GM19395 (cell line): ENCODE measurements around the gene TMEM208.

Source experiments
- ATAC-seq: cut with Tn5 transposase; IDR thresholded peaks from one replicate; pipeline ENCODE4 v1.9.1; 2021; ENCODE audit warnings: mild to moderate bottlenecking, moderate library complexity; ENCODE audit not compliant: unreplicated experiment

The TMEM208 gene

GRCh38 chr16:67226804-67227566, at the start of gene TMEM208:
TSS of gene TMEM208 (plus strand) at chr16:67227130. CDS start at chr16:67227219, 89 bp downstream.
- ATAC-seq = peak; percentile 89

GRCh38 chr16:67177743-67178699, 48.9 kb upstream of the TMEM208 start:
- no peak for ATAC-seq

- ATAC-seq = no peak
Observed at GRCh38 chr16:67179421-67180080, 47.4 kb upstream of the TMEM208 start.

DNA sequence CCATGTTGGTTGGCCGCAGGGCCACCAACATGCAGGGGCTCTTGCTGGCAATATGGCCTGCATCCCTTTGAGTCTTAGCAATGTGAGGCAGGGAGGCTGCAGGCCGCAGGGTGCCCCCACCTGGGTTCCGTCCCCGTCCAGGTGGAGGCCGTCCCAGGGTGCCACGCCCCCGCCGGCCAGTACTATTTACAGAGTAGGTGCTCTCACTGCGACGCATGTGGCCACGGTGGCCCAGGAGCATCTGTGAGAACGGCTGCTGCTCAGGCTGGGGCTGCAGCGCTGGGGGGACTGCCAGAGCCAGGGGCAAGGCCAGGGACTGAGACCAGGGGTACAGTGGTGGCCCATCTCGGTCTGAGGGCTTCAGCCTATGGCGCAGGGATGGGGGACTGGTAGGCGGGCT, 46.8 kb upstream of the TMEM208 start:
- no peak for ATAC-seq

DNA sequence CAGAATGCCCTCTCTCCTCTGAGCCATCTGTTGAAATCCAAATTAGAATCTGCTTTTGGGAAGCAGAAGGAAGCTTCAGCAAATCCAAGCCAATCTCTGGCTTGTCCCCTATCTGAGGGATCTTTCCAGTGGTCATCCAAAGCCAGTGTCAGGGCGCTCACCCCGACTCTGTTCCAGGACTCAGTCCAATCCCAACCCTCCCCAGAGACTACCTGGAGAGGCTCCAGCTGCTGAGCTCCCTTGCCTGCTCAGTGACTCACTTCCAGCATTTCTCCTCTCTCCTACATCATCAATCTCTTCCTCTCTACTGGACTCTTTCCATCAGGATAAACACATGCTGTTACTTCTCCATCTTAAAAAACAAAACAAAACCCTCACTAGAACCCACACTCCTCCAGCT, 45.6 kb upstream of the TMEM208 start:
- ATAC-seq = no peak

DNA sequence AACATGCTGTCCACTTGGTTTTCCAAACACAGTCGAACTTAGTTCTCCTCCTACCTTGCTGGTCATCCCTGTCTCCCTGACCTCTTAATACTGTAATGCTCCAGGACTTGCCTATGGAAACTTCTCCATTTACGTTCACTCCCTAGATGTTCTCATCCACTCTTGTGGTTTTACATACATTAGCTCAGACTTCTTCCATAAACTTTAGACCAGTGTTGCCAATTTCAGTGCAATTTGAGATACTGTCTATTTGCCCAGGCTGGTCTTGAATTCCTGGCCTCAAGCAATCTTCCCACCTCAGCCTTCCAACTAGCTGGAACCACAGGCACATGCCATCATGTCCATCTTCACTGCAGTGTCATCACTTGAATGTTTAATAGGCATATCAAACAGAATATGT, 44.6 kb upstream of the TMEM208 start:
- no peak for ATAC-seq

GRCh38 chr16:67183284-67183626, 43.7 kb upstream of the TMEM208 start:
- ATAC-seq = no peak

DNA sequence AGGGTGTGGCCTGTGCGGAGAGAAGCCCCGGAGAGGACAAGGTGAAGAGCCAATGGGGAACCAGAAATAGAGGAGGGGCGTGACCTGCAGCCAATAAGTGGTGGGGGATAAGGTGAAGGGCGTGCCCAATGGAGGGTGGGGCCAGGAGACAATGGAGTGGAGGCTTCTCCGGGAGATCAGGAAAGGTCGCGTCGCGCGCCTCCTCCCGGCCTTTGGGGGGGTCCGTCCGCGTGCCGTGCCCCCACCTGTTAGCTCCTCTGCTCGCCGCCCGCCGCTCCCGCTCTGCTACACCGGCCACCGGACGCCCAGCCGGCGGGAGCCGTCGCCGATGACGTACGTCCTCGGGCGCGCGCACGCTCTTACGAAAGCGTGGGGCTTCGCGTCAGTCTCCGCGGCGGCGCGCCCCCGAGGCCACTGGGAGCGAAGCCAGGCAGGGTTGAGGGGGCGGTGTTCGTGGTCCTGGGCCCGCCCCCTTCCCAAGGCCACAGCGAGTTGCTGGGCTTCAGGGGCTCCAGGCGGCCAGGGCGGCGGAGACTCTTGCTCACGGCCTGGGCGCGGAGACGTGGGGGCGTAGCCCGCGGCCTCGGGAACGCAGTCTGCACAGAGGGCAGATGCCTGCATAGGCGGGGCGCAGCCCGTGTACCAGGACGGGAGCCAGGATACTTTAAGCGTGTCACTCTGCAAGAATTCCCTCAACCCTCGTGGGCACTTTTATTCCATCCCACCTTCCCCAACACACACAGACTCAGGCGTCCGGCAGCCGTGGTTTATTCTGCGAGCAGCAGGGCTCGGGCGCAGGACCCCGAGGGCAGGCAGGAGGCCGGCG, 43.1 kb upstream of the TMEM208 start, which contains the start of gene MATCAP1:
MATCAP1 (minus strand) TSS at position 337 of the 826 bp plus-strand sequence. CDS start 3,353 bp downstream, outside the sequence.
- peak; percentile 92 for ATAC-seq

- peak; percentile 9 for ATAC-seq
Observed at GRCh38 chr16:67184453-67184994, 42.4 kb upstream of the TMEM208 start.

DNA sequence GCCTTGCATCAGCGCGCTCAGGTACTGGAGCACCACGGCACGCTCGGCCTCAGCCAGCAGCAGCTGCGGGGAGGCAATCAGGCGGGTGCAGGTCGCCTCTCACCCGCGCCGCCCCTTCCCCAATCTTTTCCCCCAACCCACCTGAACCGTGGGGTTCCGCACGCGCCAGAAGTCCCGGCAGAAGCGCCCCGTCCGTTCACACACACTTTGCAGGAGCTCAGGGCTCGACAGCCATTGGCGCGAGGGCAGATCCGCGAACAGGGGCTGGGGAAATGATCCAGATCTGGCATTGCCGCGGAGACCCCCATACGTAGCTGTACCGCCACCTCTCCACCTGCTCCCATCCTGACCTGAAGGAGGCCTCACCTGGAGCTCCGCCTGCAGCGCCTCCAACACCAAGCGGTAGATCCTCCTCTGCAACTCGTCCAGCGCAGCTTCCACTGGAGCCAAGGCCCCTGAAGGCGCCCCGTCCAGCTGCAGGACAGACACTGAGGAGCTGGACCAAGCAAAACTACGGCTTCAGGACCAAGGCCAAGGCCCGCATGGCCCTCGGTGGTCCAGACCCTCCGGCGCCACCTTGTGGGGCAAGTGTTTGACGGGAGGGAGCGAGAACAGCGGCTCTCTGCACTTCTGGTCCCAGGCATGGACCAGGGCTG, 41.8 kb upstream of the TMEM208 start:
- no peak for ATAC-seq

GRCh38 chr16:67185651-67186134, 41.2 kb upstream of the TMEM208 start:
- no peak for ATAC-seq

DNA sequence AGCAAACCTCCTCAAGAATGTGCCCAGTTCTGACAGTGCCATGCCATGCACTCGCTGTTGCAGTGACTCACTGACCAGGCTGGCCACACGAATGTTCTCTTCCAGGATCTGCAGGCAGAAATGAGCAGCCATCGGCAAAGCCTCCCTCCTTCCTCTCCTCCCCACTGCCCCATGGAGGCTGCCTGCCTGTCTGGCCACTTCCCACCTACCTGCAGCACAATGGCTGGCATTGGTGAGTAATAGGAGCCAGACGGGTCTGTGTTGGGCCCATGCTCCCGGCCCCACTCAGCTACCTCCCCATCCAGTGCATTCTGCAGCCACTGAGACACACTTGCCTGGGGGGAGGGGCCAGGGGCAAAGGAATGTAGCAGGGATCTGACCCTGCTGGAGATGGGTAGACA, 40.4 kb upstream of the TMEM208 start:
- no peak for ATAC-seq

GRCh38 chr16:67187175-67187890, 39.6 kb upstream of the TMEM208 start:
- ATAC-seq = no peak

GRCh38 chr16:67188323-67188722, 38.6 kb upstream of the TMEM208 start:
- no peak for ATAC-seq

GRCh38 chr16:67188798-67189197, 38.1 kb upstream of the TMEM208 start:
- ATAC-seq = no peak

GRCh38 chr16:67190041-67190440, 36.9 kb upstream of the TMEM208 start, which contains the start of gene EXOC3L1:
TSS of gene EXOC3L1 (minus strand) at chr16:67190136. CDS start at chr16:67189676, 460 bp downstream.
- ATAC-seq = no peak

DNA sequence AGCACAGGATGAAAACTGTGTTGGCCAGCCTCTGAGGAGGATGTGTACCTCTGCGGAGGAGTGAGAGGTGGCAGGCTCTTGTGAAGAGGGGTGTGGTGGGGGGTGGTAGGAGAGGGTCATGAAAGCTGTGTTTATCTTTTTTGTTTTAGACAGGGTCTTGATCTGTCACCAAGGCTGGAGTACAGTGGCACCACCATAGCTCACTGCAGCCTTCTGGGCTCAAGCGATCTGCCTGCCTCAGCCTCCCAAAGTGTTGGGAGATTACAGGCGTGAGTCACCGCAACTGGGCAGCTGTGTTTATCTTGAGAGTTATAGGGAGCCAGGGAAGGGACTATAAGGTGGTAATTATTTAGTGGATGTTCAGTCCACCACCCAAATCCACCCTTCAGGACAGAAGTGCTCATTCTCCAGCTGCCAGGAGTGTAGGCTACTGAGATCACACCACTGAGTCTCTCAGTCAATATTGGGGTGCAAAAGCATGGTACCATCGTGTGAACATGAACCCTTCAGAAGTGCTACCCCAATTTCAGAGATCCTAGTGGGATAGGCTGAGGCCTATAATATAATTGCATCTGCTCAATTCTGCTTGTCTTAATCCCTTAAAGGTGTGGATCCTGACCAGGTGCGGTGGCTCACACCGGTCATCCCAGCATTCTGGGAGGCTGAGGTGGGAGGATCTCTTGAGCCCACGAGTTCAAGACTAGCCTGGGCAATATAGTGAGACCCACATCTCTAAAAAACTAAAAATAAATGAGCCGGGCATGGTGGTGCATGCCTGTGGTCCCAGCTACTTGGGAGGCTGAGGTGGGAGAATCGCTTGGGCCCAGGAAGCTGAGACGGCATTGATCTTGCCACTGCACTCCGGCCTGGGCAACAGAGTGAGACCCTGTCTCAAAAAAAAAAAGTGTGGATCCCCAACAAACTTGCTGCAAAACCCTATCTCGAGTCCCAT, 36.2 kb upstream of the TMEM208 start:
- no peak for ATAC-seq
